GM12872 (cell line): ENCODE data around the gene CARD11.

ENCODE experiments used
- TF ChIP-seq, protein P1 (sequence below): IDR thresholded peaks from 3 replicates; pipeline ENCODE4 v1.5.1; 2011; ENCODE audit warnings: low read depth, mild to moderate bottlenecking, low read length, moderate library complexity; ENCODE audit not compliant: insufficient read depth

Gene CARD11

DNA sequence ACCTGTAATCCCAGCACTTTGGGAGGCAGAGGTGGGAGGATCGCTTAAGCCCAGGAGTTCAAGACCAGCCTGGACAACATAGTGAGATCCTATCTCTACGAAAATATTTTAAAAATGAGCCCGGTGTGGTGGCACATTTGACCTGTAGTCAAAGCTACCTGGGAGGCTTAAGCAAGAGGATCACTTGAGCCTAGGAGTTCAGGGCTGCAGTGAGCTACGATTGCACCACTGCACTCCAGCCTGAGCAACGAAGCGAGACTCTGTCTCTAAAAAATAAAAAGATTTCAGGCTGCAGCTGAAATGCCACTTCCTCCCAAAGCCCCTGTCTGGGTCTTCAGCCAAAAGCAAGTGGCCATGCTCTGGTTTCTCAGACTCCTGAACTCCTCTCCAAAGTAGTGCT lies 38.7 kb upstream of the CARD11 start:
- TF ChIP-seq, protein P1, sequence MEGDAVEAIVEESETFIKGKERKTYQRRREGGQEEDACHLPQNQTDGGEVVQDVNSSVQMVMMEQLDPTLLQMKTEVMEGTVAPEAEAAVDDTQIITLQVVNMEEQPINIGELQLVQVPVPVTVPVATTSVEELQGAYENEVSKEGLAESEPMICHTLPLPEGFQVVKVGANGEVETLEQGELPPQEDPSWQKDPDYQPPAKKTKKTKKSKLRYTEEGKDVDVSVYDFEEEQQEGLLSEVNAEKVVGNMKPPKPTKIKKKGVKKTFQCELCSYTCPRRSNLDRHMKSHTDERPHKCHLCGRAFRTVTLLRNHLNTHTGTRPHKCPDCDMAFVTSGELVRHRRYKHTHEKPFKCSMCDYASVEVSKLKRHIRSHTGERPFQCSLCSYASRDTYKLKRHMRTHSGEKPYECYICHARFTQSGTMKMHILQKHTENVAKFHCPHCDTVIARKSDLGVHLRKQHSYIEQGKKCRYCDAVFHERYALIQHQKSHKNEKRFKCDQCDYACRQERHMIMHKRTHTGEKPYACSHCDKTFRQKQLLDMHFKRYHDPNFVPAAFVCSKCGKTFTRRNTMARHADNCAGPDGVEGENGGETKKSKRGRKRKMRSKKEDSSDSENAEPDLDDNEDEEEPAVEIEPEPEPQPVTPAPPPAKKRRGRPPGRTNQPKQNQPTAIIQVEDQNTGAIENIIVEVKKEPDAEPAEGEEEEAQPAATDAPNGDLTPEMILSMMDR: no peak

- TF ChIP-seq, protein P1: no peak
These were observed 36.4 kb upstream of the CARD11 start for GRCh38 chr7:3080106-3080505.

DNA sequence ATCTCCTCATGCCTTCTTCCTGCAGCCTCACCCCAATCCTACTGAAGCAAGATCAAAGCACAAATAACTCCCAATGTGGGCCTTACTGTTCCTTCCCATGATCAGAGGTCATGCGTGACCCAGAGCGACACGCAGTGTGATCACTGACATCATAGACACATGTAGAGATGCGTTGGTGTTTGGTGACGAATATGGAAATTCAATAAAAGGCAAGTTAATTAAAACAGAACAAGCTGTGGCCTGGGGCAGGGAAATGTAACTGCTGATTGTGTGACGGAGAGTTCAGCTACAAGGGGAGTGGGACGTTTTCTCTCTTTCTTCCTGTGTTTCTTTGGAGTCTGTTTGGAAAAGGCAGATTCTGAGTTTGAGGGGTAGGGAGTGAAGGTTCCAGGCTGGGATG lies 34.8 kb upstream of the CARD11 start:
- TF ChIP-seq, protein P1: no peak

GRCh38 chr7:3076700-3077099 lies 33.0 kb upstream of the CARD11 start:
- TF ChIP-seq, protein P1: no peak

DNA sequence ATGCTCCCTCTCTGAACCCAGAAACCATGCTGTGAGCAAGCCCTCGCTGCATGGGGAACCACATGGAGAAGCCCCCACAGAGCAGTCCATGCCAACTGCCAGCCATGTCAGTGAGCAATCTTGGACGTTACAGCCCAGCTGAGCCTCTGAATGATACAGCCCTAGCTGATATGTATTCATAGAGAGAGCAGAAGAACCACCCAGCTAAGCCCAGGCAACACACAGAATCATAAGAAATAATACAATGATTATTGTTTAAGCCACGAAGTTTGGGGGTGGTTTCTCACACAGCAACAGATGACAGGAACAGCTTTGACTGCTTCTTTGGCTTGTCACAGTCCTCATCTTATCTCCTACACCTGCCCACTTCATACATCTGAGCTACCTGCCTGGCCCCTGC lies 32.5 kb upstream of the CARD11 start:
- TF ChIP-seq, protein P1: no peak

GRCh38 chr7:3075441-3075840 lies 31.8 kb upstream of the CARD11 start:
- TF ChIP-seq, protein P1: no peak

DNA sequence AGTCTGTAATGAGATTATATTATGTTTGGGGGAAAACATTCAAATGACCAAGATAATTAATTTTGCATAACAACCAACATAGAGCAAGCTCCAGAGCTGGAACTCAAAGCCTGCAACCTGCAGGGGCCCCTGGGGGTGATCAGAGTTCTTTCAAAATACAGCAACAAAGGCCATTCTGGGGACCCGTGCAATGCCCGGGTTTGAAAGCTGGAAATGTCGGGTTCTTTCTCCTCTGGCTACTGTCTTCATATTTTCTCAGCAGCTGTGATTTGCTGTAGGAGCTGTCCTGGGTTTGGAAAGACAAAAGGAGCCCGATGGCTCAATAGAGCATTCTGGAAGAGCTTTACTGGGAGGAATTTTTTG lies 30.8 kb upstream of the CARD11 start:
- TF ChIP-seq, protein P1: no peak

DNA sequence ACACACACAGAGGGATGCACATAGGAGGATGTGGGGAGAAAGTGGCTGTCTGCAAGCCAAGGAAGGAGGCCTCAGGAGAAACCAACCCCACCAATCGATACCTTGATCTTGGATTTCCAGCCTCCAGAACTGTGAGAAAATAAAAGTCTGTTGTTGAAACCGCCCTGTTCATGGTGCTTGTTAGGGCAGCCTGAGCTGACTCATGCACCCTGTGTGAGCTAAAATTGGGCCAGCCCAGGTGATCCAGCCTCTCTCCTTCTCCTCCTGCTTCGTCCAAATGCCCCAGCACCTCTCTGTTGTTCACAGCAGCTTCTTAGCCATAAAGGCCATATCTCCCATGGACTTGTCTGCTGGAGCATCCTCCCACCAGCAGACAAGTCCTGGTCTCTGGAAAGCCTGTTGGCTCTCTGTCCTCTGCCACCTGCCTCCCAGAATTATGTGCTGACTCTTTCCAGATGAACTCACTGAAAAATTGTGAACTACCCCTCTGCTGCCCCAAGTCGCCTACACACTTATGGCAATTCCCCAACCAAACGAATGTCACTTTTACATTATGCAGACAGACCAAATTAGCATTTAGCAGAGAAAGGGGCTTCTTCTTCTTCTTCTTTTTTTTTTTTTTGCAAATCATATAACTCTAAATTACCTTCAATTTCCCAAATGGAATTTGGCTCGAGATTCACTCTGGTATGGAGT lies 30.2 kb upstream of the CARD11 start:
- TF ChIP-seq, protein P1: no peak
